Measurements from ENCODE around the gene AMN. TPM values are rescaled to one million over a fixed set of nuclear protein-coding genes. Genes with fewer than 3 reads are reported as not detected.

Gene AMN
- total RNA-seq, 1 donor from 2014 or later, result 0.23 TPM

- no peak overlapping the region for H3K27ac Mint-ChIP-seq (ENCODE audit: unreplicated experiment)
- H3K9me3 Mint-ChIP-seq, result no peaks in the 10 kb centered on the region
- DNase-seq (ENCODE audit: low read depth, low spot score), result no peak
- H3K4me1 Mint-ChIP-seq, result no peaks in the 10 kb centered on the region
- no peaks in the 10 kb centered on the region for H3K27me3 Mint-ChIP-seq (ENCODE audit: low read depth)
- TF ChIP-seq CTCF (conservative IDR thresholded peaks at IDR 0.05), result no peak
- H3K36me3 Mint-ChIP-seq (ENCODE audit: low read depth), result peaks cover 23% of the 10 kb centered on the region
- no peak overlapping the region for H3K4me3 Mint-ChIP-seq
These were observed 44.4 kb downstream of the AMN start for GRCh38 chr14:102966681-102967505.

- peaks cover 23% of the 10 kb centered on the region for H3K36me3 Mint-ChIP-seq (ENCODE audit: low read depth)
- H3K9me3 Mint-ChIP-seq, result no peaks in the 10 kb centered on the region
- H3K27me3 Mint-ChIP-seq (ENCODE audit: low read depth), result no peaks in the 10 kb centered on the region
- TF ChIP-seq CTCF (conservative IDR thresholded peaks at IDR 0.05), result no peak
- no peak overlapping the region for H3K27ac Mint-ChIP-seq (ENCODE audit: unreplicated experiment)
- DNase-seq (ENCODE audit: low read depth, low spot score), result no peak
- no peak overlapping the region for H3K4me3 Mint-ChIP-seq
- H3K4me1 Mint-ChIP-seq, result no peaks in the 10 kb centered on the region
These were observed 45.0 kb downstream of the AMN start for GRCh38 chr14:102967506-102967795.

GRCh38 chr14:102968306-102968705 is 45.8 kb downstream of the AMN start:
- no peak overlapping the region for H3K27ac Mint-ChIP-seq (ENCODE audit: unreplicated experiment)
- DNase-seq (ENCODE audit: low read depth, low spot score), result no peak
- H3K27me3 Mint-ChIP-seq (ENCODE audit: low read depth), result no peaks in the 10 kb centered on the region
- no peak overlapping the region for H3K4me3 Mint-ChIP-seq
- H3K4me1 Mint-ChIP-seq, result peaks cover 4% of the 10 kb centered on the region
- H3K36me3 Mint-ChIP-seq (ENCODE audit: low read depth), result peaks cover 28% of the 10 kb centered on the region
- no peaks in the 10 kb centered on the region for H3K9me3 Mint-ChIP-seq
- no peak for TF ChIP-seq CTCF (conservative IDR thresholded peaks at IDR 0.05)

- no peak for TF ChIP-seq CTCF (conservative IDR thresholded peaks at IDR 0.05)
- no peak for DNase-seq (ENCODE audit: low read depth, low spot score)
- Mint-ChIP-seq H3K9me3 (no peaks in the 10 kb centered on the region), H3K4me3 (no peak overlapping the region), H3K27ac (ENCODE audit: unreplicated experiment) (no peak overlapping the region), H3K36me3 (ENCODE audit: low read depth) (peaks cover 27% of the 10 kb centered on the region), H3K4me1 (peaks cover 4% of the 10 kb centered on the region), H3K27me3 (ENCODE audit: low read depth) (no peaks in the 10 kb centered on the region)
These were observed 46.8 kb downstream of the AMN start for GRCh38 chr14:102969060-102969791.

- peaks cover 4% of the 10 kb centered on the region for H3K4me1 Mint-ChIP-seq
- H3K27ac Mint-ChIP-seq (ENCODE audit: unreplicated experiment), result no peak overlapping the region
- no peaks in the 10 kb centered on the region for H3K27me3 Mint-ChIP-seq (ENCODE audit: low read depth)
- DNase-seq (ENCODE audit: low read depth, low spot score), result no peak
- H3K36me3 Mint-ChIP-seq (ENCODE audit: low read depth), result peaks cover 29% of the 10 kb centered on the region
- no peaks in the 10 kb centered on the region for H3K9me3 Mint-ChIP-seq
- TF ChIP-seq CTCF (conservative IDR thresholded peaks at IDR 0.05), result no peak
- H3K4me3 Mint-ChIP-seq, result no peak overlapping the region
These were observed 47.4 kb downstream of the AMN start for GRCh38 chr14:102969901-102970300.
